Islet of Langerhans (tissue), 1 donor: ENCODE results near the gene SOWAHA.
"Not testable (repeated sequence)": the region's sequence is repeated elsewhere in the genome, so short reads cannot be mapped to it uniquely, and the experiment has no call there.

ENCODE experiments used
- FAIRE-seq: peaks from one replicate; lab custom pipeline; 2011; peaks lifted over from hg19 to GRCh38; lab: Jason Lieb, UNC

Gene SOWAHA

GRCh38 chr5:132854992-132855391 is 41.9 kb downstream of the SOWAHA start:
- FAIRE-seq: not testable (repeated sequence)

- FAIRE-seq: no peak
Measured at GRCh38 chr5:132856011-132856410, 42.9 kb downstream of the SOWAHA start.

- FAIRE-seq: no peak
Measured at GRCh38 chr5:132859889-132860437, 46.9 kb downstream of the SOWAHA start.

GRCh38 chr5:132860742-132861141 is 47.6 kb downstream of the SOWAHA start:
- FAIRE-seq: no peak

- FAIRE-seq: no peak
Measured at GRCh38 chr5:132865668-132866341, 52.7 kb downstream of the SOWAHA start.
